Neural cell (in vitro differentiated cells): Measurements from ENCODE around the gene PEMT.

ENCODE experiments used
- EZH2 ChIP-seq: fragments of 200-600, 300-800 bp; shearing (Covaris generic), sonication (generic); IDR thresholded peaks from 2 replicates; pipeline ENCODE4 v1.6.1; 2014; ENCODE audit warnings: antibody characterized with exemption, low read length, borderline replicate concordance, mild to moderate bottlenecking; ENCODE audit not compliant: insufficient read depth, poor library complexity, severe bottlenecking
- POLR2AphosphoS5 ChIP-seq: IDR thresholded peaks from 2 replicates; pipeline ENCODE4 v1.6.1; 2012
- TF ChIP-seq, protein P1 (sequence below): fragments of 450-650 bp; IDR thresholded peaks from 2 replicates; pipeline ENCODE4 v1.5.1; 2014; ENCODE audit warnings: antibody characterized with exemption, mild to moderate bottlenecking, moderate library complexity; ENCODE audit not compliant: poor library complexity, severe bottlenecking

DNA sequence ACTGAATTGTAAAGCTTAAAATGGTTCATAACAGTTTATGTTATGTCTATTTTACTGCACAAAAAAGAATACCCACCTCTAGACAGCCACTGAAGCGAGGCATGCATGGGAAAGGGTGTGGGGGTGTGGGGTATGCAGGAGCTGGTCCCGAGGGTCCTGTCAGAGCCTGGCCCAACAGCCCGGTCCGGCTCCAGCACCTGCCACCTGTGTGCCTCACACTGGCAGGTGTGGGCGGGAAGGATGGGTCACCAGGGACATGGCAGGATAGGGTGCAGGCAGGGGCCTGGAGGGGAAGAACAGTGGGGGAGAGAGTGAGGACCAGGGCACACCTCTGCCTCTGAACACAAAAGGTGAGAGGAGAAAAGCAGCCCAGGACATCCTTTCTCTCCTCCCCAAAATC lies 72.6 kb downstream of the PEMT start:
- TF ChIP-seq, protein P1, sequence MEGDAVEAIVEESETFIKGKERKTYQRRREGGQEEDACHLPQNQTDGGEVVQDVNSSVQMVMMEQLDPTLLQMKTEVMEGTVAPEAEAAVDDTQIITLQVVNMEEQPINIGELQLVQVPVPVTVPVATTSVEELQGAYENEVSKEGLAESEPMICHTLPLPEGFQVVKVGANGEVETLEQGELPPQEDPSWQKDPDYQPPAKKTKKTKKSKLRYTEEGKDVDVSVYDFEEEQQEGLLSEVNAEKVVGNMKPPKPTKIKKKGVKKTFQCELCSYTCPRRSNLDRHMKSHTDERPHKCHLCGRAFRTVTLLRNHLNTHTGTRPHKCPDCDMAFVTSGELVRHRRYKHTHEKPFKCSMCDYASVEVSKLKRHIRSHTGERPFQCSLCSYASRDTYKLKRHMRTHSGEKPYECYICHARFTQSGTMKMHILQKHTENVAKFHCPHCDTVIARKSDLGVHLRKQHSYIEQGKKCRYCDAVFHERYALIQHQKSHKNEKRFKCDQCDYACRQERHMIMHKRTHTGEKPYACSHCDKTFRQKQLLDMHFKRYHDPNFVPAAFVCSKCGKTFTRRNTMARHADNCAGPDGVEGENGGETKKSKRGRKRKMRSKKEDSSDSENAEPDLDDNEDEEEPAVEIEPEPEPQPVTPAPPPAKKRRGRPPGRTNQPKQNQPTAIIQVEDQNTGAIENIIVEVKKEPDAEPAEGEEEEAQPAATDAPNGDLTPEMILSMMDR, result no peak
- TF ChIP-seq POLR2AphosphoS5 (no peak), EZH2 (no peak)
